NCI-H2081 treated with DMSO at 0.1 percent for 48 hours (cell line): Measurements from ENCODE around the gene SMOC1.

Experiments
- DNase-seq: peaks from one replicate; lab custom pipeline; 2025; lab: John Stamatoyannopoulos, UW

The SMOC1 gene

GRCh38 chr14:69863083-69863482 is 16.1 kb upstream of the SMOC1 start:
- no peak for DNase-seq

- no peak for DNase-seq
Observed at GRCh38 chr14:69865701-69866365, 13.4 kb upstream of the SMOC1 start.

- no peak for DNase-seq
Observed at GRCh38 chr14:69868363-69868963, 10.8 kb upstream of the SMOC1 start.

DNA sequence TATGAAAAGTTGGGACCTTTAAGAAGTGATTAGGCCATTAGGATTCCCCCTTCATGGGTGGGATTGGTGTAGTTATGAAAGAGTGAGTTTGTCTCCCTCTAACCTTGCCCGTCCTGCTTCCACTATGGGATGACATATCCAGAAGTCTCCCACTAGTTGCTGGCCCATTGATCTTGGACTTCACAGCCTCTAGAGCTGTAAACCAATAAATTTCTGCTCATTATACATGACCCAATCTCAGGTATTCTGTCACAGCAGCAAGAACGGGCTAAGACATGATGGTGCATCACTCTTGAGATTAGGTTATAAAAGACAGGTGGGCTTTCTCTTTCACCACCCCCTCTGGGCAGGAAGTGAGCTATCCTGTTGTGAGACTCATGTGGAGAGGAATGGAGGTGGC is 8.6 kb upstream of the SMOC1 start:
- DNase-seq, result no peak

GRCh38 chr14:69873877-69874780 is 5.1 kb upstream of the SMOC1 start:
- no peak for DNase-seq

GRCh38 chr14:69876221-69876847 is 2.9 kb upstream of the SMOC1 start:
- no peak for DNase-seq

DNA sequence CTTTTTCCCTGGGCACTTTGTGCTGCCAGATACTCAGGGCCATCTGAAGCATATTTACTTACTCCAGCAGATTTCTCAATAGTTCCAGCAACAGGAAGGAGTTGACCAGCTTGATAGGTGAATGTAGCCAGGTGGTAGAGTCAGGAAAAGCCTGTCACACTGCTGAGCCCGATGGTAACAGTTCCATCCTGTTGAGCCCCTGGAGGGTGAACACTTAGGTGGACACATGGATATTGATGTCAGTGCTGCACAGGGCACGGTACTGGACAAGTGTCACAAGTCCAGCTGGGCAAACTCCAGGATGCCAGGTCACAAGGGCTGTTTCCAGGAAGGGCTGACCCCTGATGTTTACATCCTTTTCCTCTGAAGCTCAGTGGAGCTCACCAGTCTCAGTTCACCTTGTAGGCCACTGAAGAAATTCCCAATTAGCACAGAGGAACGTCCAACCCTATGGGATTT is 2.3 kb upstream of the SMOC1 start:
- no peak for DNase-seq

GRCh38 chr14:69877492-69877891 is 1.7 kb upstream of the SMOC1 start:
- DNase-seq, result no peak

DNA sequence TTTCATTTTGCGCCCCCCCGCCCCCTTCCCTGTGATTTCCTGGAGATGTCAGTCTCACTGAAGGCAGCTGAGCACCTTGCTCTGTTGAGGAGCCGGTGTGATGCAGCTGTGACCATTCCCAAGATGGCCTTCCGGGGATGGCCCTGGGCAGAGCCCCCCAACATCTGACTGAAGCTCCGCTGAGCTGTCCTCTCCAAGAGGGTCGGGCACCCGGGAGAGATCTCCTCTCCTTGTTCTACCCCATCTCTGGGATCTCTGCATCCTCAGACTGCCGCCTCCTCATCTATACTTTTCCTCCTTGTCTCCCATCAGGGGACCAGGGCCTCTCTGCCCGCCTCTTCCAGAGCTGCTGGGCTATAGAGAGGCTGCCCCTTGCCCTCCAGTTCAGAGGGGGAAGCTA is 965 bp upstream of the SMOC1 start:
- no peak for DNase-seq

- DNase-seq, result no peak
Observed at GRCh38 chr14:69880044-69880487, 850 bp downstream of the SMOC1 start.

GRCh38 chr14:69880893-69881292 is 1.7 kb downstream of the SMOC1 start:
- DNase-seq, result no peak

DNA sequence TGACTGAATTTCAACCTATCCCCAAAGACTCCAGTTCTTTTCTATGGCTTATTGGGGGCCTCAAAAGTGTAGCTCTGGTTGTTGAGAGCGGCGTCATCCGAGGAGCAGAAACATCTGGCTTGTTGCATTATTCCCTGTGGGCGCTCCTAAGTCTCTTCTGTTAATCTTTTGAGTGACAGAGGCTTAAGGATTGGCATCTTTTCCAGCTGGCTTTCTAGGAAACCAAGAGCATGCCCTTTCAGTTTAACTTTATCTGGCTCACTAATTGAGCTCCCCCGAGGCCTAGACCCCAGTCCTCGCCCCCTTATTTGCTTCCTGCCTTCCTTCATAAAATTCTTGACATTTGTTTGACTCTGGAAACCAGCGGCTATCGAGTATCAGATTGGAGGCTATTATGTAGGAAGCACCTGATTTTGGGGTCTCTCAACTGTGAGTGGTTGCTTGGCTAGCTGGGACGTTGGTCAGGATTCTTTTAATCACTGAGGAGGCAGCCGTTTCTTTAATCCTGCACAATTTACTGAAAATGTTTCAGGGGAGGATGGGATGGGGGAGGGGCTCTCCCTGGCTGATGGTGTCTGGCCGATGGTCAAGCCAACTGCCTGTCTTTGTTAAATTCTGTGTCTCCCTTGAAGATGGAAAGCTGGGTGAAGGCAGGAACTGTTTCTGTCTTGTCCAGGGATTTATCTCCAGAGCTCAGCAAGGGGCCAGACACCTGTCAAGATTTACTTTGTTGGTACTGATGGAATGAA is 3.1 kb downstream of the SMOC1 start:
- DNase-seq, result no peak

GRCh38 chr14:69882915-69883314 is 3.7 kb downstream of the SMOC1 start:
- no peak for DNase-seq

DNA sequence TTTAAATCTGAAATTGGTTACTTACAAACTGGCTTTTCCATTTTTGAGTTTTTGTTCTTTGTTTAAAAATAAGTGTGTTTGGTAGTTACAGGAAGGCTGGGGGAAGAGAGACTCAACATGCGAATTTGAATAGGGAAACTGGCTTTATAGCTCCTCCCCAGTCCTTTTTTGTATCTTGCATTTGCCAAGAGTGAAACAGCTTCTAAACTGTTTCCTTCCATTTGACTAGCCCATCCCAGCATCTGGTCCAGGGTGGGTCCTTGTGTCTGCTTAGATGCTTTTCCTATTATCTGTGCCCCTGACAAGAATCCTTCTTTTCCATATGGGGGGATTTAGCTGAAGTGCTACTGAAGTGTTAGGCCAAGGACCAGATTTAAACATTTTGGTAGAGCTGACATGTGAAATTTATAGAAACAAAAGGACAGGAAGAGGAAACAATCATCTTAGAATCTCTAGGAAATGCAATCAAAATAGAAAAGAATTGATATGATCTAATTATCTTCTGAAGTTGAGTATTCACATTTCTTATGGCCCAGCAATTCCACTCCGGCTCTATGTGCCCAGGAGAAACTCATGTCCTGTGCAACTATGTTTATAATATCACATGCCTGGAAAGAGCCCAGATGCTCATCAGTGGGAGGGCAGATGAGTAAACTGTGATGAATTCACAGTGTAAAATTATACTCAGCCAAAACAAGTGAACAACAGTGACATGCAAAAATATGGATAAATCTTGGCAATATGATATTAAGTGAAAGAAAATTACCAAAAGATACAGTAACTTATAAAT is 7.4 kb downstream of the SMOC1 start:
- no peak for DNase-seq

- DNase-seq, result no peak
Observed at GRCh38 chr14:69887740-69888657, 8.8 kb downstream of the SMOC1 start.

- DNase-seq, result no peak
Observed at GRCh38 chr14:69891422-69891821, 12.2 kb downstream of the SMOC1 start.

- DNase-seq, result no peak
Observed at GRCh38 chr14:69895109-69895508, 15.9 kb downstream of the SMOC1 start.

DNA sequence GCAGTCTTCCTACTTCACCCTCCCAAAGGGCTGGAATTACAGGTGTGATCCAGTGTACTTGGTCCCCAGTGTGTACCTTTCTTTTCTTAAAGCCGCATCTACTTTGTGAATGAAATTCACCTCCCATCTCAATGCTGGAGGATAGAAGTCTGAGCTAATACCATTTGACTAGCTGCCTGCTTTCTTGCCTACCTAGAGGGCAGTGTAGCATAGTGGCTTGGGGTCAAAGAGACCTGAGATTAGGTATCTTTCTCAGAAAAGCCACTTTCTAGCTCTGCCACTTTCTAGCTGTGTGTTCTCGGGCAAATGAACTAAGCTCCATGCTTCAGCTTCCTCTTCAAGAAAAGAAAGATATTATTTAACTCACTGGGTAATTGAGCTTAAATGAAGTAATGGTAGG is 16.9 kb downstream of the SMOC1 start:
- no peak for DNase-seq

GRCh38 chr14:69896972-69897371 is 17.8 kb downstream of the SMOC1 start:
- no peak for DNase-seq

DNA sequence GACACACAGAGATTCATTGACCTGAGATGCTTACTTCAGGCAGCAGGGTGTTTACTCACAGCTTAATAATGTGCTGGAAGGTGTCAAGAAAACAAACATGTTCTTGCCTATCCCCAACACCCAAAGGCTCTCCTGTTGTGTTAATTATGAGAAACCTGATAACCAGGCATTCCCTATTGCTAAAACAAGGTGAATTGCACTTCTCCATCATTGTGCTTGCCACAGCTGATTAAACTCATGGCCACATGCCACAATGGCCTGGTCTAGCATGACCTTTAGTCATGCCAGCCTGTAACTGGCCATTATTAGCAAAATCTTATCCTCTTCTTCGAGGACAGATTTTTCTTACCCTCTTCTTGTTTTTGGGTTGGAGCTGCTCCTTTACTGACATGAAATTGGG is 21.4 kb downstream of the SMOC1 start:
- no peak for DNase-seq
